ENCODE data around the gene ANO7.

The ANO7 gene

DNA sequence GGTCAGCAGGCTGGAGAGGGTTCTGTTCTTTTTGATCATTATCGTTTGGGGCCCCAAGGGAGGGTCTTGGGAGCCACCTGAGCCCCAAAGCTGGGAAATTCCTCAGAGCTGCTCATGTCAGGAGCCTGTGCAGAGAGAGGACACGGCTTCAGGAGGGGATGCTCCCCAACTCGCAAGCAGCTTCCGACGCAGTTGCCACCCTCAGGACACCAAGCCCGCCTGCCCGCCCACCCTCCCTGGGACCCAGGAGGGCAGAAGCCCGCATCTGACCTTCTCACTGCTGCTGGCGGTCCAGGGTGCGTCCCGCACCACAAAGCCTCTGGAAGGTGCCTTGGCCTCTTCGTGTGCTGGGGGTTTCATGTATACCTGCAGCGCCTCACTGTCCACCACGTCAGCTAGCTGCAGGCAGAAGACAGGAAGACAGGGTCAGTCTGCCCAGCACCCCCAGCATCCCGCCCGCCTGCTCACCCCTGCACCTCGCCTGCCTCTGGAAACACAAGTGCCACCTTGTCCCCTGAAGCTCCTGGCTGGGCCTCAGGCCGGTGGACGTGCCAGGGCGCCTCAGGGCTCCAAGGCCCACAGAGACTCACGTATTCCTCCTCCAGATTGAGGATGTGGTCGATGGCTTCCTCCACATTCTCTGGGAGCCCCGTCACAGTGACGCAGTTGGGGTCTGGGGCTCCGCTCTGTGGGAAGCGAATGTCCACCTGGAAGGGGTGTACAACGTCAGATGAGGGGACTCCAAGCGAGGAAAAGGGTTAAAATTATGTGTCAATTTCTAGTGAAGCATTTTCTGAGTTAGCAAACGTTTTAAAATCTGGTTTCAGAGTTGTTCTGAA, 41.3 kb downstream of the ANO7 start:
- no peak for DNase-seq

- DNase-seq: no peak
Observed at GRCh38 chr2:241230435-241230834, 42.0 kb downstream of the ANO7 start.

DNA sequence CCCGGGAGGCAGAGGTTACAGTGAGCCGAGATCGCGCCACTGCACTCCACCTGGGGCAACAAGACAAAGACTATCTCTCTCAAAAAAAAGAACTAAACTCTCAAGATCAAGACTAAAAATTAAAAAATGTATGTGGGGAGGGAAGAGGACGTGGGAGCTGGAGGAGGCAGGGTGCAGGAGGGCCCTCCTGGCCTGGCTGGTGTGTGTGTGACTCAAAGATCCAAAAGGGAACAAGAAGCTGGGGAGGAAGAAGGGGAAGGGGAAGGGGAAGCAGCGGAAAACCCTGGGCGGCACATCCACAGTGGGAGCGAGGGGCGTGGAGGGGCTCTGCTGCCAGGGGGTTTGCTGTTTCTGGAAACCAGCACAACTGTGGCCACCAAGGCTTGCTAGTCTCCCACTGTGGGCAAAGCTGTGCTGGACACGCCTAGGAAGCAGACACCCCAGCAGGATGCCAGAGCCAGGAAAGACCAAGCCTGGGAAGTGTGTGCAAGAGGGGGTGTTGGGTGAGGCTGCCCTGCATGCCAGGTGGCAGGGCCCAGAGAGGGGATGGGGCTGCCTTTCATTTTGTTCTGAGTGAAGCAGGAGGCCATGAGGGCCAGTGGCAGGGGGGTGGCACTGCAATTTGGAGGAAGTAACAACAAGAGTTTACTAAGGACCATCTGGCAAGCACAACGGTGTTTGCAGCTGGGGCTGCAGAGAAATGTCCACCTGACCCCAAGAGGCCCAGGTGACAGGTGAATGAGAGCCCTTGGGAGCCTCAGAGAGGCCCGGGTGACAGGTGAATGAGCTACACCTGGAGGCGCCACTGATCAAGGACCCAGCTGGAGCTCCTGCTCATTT, 44.5 kb downstream of the ANO7 start:
- DNase-seq: no peak

DNA sequence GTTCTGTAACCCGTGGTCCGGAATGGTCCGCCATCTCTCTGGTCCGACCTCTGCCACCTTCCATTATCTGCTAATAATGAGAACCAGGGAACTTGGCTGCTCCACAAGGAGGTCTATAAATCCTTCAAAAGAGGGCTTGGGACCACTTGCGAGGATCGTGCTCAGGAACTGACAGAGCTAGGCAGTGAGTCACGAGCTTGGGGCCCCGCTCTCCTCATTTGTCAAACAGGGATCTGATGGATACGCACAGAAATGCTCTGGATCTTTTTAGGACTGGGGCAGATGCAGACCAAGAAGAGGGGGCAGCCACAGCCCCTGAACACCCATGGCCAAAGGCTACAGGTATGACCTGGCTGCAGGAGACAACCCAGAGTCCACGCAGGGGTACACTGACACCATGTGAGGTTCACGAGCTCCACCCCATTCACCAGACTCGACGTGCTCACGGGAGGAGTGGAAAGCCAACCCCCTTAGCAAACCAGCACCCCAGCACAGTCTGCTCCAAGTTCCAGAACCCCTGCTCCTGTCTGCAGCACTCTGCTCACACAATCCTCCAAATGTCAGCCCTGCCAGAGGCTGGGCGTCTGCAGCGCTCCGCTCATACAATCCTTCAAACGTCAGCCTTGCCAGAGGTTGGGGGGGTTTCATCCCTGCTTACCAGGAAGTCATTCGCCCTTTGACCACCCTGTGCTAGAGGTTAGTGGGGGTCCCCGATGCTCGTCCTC, 45.8 kb downstream of the ANO7 start:
- DNase-seq: no peak

DNA sequence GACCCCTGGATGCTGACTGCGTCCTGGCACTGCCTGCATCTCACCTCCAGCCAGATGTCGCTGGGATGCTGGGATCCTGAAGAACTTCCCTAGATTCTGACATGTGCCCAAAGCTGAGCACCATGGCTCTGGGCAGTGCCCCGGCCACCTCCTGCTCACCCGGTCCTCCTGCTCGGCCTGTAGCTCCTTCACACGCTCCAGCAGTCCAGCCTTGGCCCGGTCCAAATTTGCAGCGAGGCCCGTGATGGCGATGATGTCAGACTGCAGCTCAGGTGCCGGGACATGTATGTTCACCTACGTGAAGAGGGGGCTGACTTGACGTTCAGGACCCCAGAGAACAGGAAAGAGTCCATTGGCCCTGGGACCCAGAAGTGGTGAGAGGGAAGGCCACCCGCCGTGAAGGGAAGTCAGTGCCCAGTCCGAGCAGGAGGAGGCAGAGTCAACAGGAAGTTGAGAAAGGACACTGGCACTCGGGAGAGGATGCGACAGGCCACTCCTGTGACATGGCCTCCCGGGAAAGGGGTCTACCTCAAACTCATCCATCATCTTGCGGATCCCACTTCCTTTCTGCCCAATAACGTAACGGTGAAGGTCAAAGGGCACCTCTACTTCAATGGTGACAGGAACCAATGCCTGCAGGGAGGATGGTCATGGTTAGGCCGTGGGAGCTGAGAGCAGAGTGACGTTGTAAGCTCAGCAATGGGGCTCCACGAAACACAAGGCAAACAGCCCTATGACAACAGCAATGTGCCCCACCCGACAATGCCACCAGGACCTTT, 46.7 kb downstream of the ANO7 start:
- no peak for DNase-seq

GRCh38 chr2:241235859-241236593, 47.5 kb downstream of the ANO7 start:
- no peak for DNase-seq

GRCh38 chr2:241237047-241237446, 48.6 kb downstream of the ANO7 start:
- no peak for DNase-seq

DNA sequence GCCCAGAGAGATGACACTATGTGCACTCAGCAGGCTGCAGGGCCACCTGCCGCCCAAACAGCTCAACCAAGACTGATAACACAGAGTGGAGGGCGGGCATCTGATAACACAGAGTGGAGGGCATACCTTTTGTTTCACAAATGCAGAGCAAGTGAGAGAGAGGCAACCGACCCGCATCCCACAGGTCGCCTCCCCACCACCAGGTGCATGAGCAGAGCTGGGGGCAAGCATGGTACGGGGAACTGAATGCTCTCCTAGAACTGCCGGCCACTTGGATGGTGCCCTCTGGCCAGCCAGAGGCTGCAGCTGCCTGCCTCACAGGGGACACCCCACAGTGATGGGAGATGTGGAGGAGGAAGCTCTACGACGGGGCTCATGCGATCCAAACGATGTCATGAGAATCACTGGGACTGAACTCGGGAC, 49.5 kb downstream of the ANO7 start:
- DNase-seq: no peak

- no peak for DNase-seq
Observed at GRCh38 chr2:241238693-241239198, 50.3 kb downstream of the ANO7 start.

DNA sequence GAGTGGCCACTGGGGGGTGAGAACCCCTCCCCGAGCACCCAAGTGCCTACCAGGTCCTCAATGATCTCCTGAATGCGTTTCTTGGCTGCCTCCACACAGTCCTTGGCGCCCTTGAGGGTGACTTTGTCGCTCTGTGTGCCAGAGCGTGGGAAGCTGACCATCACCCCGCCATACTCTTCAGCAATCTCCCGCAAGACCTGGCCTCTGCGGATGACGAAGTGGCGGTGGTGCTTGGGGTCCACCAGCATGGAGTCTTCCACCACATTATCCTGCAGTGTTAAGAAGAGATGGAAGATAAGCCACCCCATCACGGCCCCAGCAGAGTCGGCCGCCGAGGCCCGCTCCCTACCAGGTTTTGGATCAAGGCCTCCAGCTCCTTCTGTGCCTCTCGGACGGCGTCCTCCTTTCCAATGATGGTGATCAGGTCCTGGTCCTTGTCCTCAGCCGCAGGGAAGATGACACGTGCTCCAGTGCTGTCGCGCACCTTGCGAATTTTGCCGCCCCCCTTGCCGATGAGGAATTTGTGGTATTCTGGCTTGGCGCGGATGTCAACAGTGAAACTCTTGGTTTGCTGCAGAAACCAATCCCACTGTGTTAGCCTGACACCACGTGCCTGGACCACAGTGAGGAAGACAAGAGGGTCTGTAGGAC, 51.2 kb downstream of the ANO7 start:
- no peak for DNase-seq

GRCh38 chr2:241240320-241241004, 52.0 kb downstream of the ANO7 start:
- DNase-seq: no peak

- DNase-seq: no peak
Observed at GRCh38 chr2:241241669-241242068, 53.2 kb downstream of the ANO7 start.

DNA sequence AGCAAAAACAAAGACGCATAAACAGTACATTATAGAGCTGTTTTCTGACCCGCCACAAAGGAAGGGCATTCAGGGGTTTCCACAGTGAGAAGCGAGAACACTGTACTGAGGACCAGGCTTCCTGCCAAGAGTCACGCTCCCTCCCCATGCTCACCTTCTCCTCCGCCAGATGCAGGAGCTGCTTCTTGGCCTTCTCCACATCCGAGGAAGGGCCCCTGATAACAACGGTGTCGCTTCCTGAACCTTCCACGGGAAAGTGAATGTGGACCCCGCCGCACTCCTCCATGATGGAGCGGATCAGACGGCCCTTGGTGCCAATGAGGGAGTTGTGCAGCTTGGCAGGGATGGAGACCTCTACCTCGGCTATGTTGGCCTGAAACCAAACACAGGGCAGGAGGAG, 53.8 kb downstream of the ANO7 start:
- DNase-seq: no peak

DNA sequence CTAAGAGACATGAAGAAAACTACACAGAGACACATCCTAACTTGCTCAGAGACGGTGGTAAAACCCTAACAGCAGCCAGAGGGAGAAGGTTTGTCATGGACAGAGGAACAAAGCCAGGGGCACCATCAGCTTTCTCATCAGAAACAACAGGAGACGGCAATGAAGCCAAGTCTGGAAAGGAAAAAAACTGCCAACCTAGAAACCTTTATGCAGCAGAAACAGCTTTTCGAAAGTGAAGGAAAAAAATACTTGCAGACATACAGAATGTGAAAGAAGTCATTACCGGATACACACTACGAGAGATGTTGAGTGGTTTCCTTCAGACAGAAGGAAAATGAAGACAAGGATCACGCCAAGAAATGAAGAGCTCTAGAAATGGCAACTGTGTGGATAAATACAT, 55.9 kb downstream of the ANO7 start:
- DNase-seq: no peak

DNA sequence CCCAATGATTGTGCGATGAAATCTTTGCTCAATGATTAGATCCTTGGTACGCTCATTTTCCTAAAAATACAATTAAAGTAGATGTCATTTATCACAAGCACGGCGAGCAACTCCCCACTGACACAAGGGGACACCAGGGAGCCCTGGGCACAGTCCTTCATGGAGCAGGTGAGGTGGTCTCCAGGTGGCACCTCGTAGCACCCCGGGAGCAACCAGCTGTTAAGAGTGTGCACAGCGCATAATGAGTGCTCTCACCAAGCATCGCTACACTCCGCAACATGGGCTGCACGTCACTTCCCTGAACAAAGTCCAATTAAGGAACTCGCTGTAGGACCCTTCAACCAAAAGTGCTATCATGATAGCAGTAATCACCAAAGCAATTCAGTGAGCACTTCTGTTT, 59.8 kb downstream of the ANO7 start:
- no peak for DNase-seq

- DNase-seq: no peak
Observed at GRCh38 chr2:241248897-241249296, 60.4 kb downstream of the ANO7 start.

DNA sequence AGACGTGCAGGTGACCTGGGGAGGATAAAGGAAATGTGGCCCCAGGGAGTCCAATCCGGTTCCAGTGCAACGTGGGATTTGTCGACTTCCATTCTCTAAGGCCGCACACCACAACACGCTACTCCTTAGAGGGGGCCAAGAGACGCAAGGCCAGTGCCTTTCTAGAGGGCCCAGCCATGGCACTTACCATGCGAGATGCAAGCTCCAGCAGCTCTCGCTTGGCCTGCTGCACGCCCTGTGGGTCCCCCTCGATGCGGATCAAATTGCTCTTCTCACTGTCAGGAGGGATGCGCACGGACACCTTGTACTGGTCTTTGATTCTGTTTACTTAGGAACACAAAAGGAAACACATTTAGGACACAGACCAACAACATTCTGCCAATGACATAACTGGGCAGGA, 61.2 kb downstream of the ANO7 start:
- no peak for DNase-seq

GRCh38 chr2:241252778-241253475, 64.5 kb downstream of the ANO7 start:
- DNase-seq: no peak

DNA sequence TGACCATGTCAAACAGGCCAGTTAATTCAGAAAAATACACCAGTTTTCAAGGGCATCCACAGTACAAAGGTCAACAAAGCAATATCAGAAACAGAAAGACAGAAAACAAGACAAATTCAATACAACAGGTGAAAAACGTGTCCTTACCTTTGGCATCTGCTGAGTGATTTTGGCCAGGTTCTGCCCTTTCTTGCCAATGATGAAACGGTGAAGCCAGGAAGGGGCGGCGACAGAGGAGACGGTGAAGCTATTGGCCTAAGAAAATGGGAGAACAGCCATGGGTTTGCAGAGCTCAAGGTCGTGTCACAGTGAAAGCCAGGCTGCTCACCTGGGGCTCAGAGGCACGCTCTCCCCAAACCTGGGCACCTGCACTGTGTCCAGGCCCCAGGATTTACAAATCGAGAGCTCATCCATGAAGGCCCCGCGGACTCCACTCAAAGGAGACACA, 66.5 kb downstream of the ANO7 start:
- no peak for DNase-seq
